IMR-90 (cell line): ENCODE results near the gene UBL3. TPM values are rescaled to one million over a fixed set of nuclear protein-coding genes. Genes with fewer than 3 reads are reported as not detected.

Source experiments
- ATAC-seq: fragments of 200-7000 bp; cut with Tn5 transposase; 2 replicates; pipeline ENCODE4 v1.9.1; 2020; ENCODE audit warnings: low read depth, mild to moderate bottlenecking, moderate library complexity
- BruUV-seq: library from RNA; stranded (reverse); fragments of 400-500 nt; replicated peaks from 2 replicates; lab custom pipeline; 2021; lab: Mats Ljungman, UMichigan
- CTCF ChIA-PET: fragments of 300-600 bp; formaldehyde crosslinking; extraction: SDS; loops from one replicate; lab custom pipeline; 2021; ENCODE audit warnings: antibody characterized with exemption; lab: Yijun Ruan, JAX
- POLR2A ChIA-PET: fragments of 300-600 bp; sonication (Branson Sonifier 250); formaldehyde crosslinking; loops from one replicate; lab custom pipeline; 2022; ENCODE audit warnings: antibody characterized with exemption; ENCODE audit not compliant: unreplicated experiment; lab: Charles Lee
- DNase-seq: peaks from one replicate; pipeline ENCODE4 v3.0.0; 2013
- H2AFZ ChIP-seq: replicated peaks from 2 replicates; pipeline ENCODE3; 2013; ENCODE audit warnings: low read length, mild to moderate bottlenecking; ENCODE audit not compliant: poor library complexity
- H2AK5ac ChIP-seq: 2 replicates; pipeline ENCODE4 v1.6.1; 2013; ENCODE audit warnings: low read depth, low read length, inconsistent platforms
- H2AK9ac ChIP-seq: replicated peaks from 2 replicates; pipeline ENCODE3; 2013; ENCODE audit warnings: mild to moderate bottlenecking, low read depth, low read length, moderate library complexity; ENCODE audit not compliant: poor library complexity
- H2BK120ac ChIP-seq: 2 replicates; pipeline ENCODE4 v1.6.1; 2013; ENCODE audit warnings: low read depth, low read length, inconsistent platforms
- H2BK15ac ChIP-seq: 3 replicates; pipeline ENCODE4 v1.6.1; 2013; ENCODE audit warnings: low read depth, low read length, inconsistent platforms
- H2BK20ac ChIP-seq: 2 replicates; pipeline ENCODE4 v1.6.1; 2013; ENCODE audit warnings: low read depth, mild to moderate bottlenecking, inconsistent platforms, low read length, moderate library complexity
- H2BK5ac ChIP-seq: 2 replicates; pipeline ENCODE4 v1.6.1; 2013; ENCODE audit warnings: mild to moderate bottlenecking, low read depth, low read length, inconsistent platforms; ENCODE audit not compliant: poor library complexity, severe bottlenecking
- H3K14ac ChIP-seq: replicated peaks from 2 replicates; pipeline ENCODE4 v1.6.1; 2013; ENCODE audit warnings: low read depth, low read length, inconsistent platforms
- H3K18ac ChIP-seq: 2 replicates; pipeline ENCODE4 v1.6.1; 2013; ENCODE audit warnings: low read depth, low read length, control low read depth
- H3K23ac ChIP-seq: 2 replicates; pipeline ENCODE4 v1.6.1; 2013; ENCODE audit warnings: low read depth, low read length, inconsistent platforms
- H3K27ac ChIP-seq: 2 replicates; pipeline ENCODE4 v1.5.1; 2013; ENCODE audit warnings: mild to moderate bottlenecking, control low read depth, low read length; ENCODE audit not compliant: insufficient read depth
- H3K27me3 ChIP-seq: 2 replicates; pipeline ENCODE4 v1.6.1; 2013; ENCODE audit warnings: low read length; ENCODE audit not compliant: control insufficient read depth, insufficient read depth
- H3K36me3 ChIP-seq: 2 replicates; pipeline ENCODE4 v1.6.1; 2013; ENCODE audit warnings: low read length, mixed read lengths; ENCODE audit not compliant: control insufficient read depth, insufficient read depth
- H3K4ac ChIP-seq: 2 replicates; pipeline ENCODE4 v1.6.1; 2013; ENCODE audit warnings: low read depth, low read length, inconsistent platforms
- H3K4me1 ChIP-seq: 2 replicates; pipeline ENCODE4 v1.6.1; 2013; ENCODE audit warnings: low read length, mixed read lengths; ENCODE audit not compliant: control insufficient read depth, insufficient read depth
- H3K4me2 ChIP-seq: 2 replicates; pipeline ENCODE4 v1.6.1; 2013; ENCODE audit warnings: low read depth, mild to moderate bottlenecking, control low read depth, low read length, moderate library complexity
- H3K4me3 ChIP-seq: 2 replicates; pipeline ENCODE4 v1.5.1; 2013; ENCODE audit warnings: low read depth, mild to moderate bottlenecking, control low read depth, low read length, moderate library complexity; ENCODE audit not compliant: insufficient read depth
- H3K56ac ChIP-seq: 2 replicates; pipeline ENCODE4 v1.6.1; 2013; ENCODE audit warnings: low read length, inconsistent platforms; ENCODE audit not compliant: insufficient read depth; ENCODE audit errors: extremely low read depth
- H3K79me1 ChIP-seq, 2 experiments: 2 replicates each; pipeline ENCODE4 v1.6.1; 2013; ENCODE audit warnings: low read length in 2 of 2, inconsistent platforms in 1 of 2, low read depth in 1 of 2
- H3K9ac ChIP-seq: 2 replicates; pipeline ENCODE4 v1.6.1; 2013; ENCODE audit warnings: low read depth, low read length, control low read depth
- H3K9me1 ChIP-seq: 2 replicates; pipeline ENCODE4 v1.6.1; 2013; ENCODE audit warnings: low read length, inconsistent platforms; ENCODE audit not compliant: insufficient read depth
- H3K9me3 ChIP-seq: 2 replicates; pipeline ENCODE4 v1.6.1; 2013; ENCODE audit warnings: low read length; ENCODE audit not compliant: control insufficient read depth, insufficient read depth
- H4K20me1 ChIP-seq: 2 replicates; pipeline ENCODE4 v1.6.1; 2013; ENCODE audit warnings: low read length, inconsistent platforms; ENCODE audit not compliant: insufficient read depth
- H4K5ac ChIP-seq: 2 replicates; pipeline ENCODE4 v1.6.1; 2013; ENCODE audit warnings: mild to moderate bottlenecking, low read depth, low read length, control low read depth
- H4K8ac ChIP-seq, 2 experiments: 2 replicates each; pipeline ENCODE4 v1.6.1; 2013; ENCODE audit warnings: low read depth in 2 of 2, low read length in 2 of 2, control low read depth in 1 of 2, inconsistent platforms in 1 of 2
- H4K91ac ChIP-seq: 2 replicates; pipeline ENCODE4 v1.6.1; 2013; ENCODE audit warnings: low read depth, low read length, inconsistent platforms; ENCODE audit not compliant: insufficient read depth
- BHLHE40 ChIP-seq: fragments of 150-350 bp; IDR thresholded peaks from 2 replicates; pipeline ENCODE4 v1.6.1; 2016; ENCODE audit warnings: mild to moderate bottlenecking, low read depth, low read length
- CEBPB ChIP-seq: IDR thresholded peaks from 2 replicates; pipeline ENCODE4 v1.6.1; 2012; ENCODE audit warnings: low read depth, low read length, improper control_type of control experiment
- CHD1 ChIP-seq: IDR thresholded peaks from 2 replicates; pipeline ENCODE4 v1.6.1; 2012; ENCODE audit warnings: low read depth, low read length, improper control_type of control experiment
- ELK1 ChIP-seq: fragments of 150-350 bp; IDR thresholded peaks from 2 replicates; pipeline ENCODE4 v1.6.1; 2016; ENCODE audit warnings: low read depth, mild to moderate bottlenecking, low read length, moderate library complexity, borderline replicate concordance
- FOS ChIP-seq: fragments of 150-350 bp; IDR thresholded peaks from 2 replicates; pipeline ENCODE4 v1.6.1; 2016; ENCODE audit warnings: low read depth, low read length
- MAFK ChIP-seq: IDR thresholded peaks from 2 replicates; pipeline ENCODE4 v1.6.1; 2012; ENCODE audit warnings: low read depth, low read length, improper control_type of control experiment
- MAZ ChIP-seq: IDR thresholded peaks from 2 replicates; pipeline ENCODE4 v1.6.1; 2012; ENCODE audit warnings: low read depth, mild to moderate bottlenecking, low read length, improper control_type of control experiment, moderate library complexity, borderline replicate concordance
- MXI1 ChIP-seq: IDR thresholded peaks from 2 replicates; pipeline ENCODE4 v1.6.1; 2012; ENCODE audit warnings: low read depth, mild to moderate bottlenecking, low read length, moderate library complexity, borderline replicate concordance
- NFE2L2 ChIP-seq: fragments of 150-350 bp; IDR thresholded peaks from 2 replicates; pipeline ENCODE4 v1.6.1; 2016; ENCODE audit warnings: low read depth, mild to moderate bottlenecking, low read length
- POLR2A ChIP-seq: IDR thresholded peaks from 2 replicates; pipeline ENCODE4 v1.6.1; 2012; ENCODE audit warnings: mild to moderate bottlenecking, low read depth, low read length
- RAD21 ChIP-seq: IDR thresholded peaks from 2 replicates; pipeline ENCODE4 v1.6.1; 2012; ENCODE audit warnings: low read length, improper control_type of control experiment
- RCOR1 ChIP-seq: IDR thresholded peaks from 2 replicates; pipeline ENCODE4 v1.6.1; 2012; ENCODE audit warnings: mild to moderate bottlenecking, low read length, improper control_type of control experiment; ENCODE audit not compliant: insufficient replicate concordance
- RFX5 ChIP-seq: IDR thresholded peaks from 2 replicates; pipeline ENCODE4 v1.8.0; 2012; ENCODE audit warnings: low read depth, mild to moderate bottlenecking, low read length, moderate library complexity
- SMC3 ChIP-seq: fragments of 150-350 bp; IDR thresholded peaks from 2 replicates; pipeline ENCODE4 v1.6.1; 2016; ENCODE audit warnings: low read depth, mild to moderate bottlenecking, antibody characterized with exemption, low read length, moderate library complexity
- WGBS, 2 experiments: methylation state at CpG; one replicate each; pipeline versions ENCODE4 v1.1.5 to v1.1.7; 2013; ENCODE audit warnings: missing lambda C conversion rate in 2 of 2; ENCODE audit not compliant: insufficient read length in 1 of 2; ENCODE audit errors: extremely low coverage in 2 of 2; 5-methylcytosine and 5-hydroxymethylcytosine counted together
- dilution Hi-C: fragments of 300-500 bp; cut with HindIII; formaldehyde crosslinking; loops from one replicate; pipeline ENCODE4 v1.14.3; 2018; ENCODE audit warnings: low sequenced_read_pairs; ENCODE audit not compliant: unreplicated experiment
- in situ Hi-C: fragments of 300-500 bp; cut with MboI; formaldehyde crosslinking; loops from 3 replicates; pipeline ENCODE4 v1.14.3; 2019; ENCODE audit warnings: low sequenced_read_pairs, inconsistent platforms, mixed read lengths
- intact Hi-C: fragments of 100-400 bp; cut with micrococcal nuclease; formaldehyde crosslinking; loops from 2 replicates; pipeline ENCODE4 v1.10.0; 2022
- polyA plus RNA-seq, 3 experiments: library from polyadenylated mRNA; depleted of rRNA; stranded (reverse); fragments of >200 nt; gene quantifications; 2 replicates each; pipeline ENCODE4 v1.2.3, GENCODE V29; 2012; ENCODE audit warnings: low replicate concordance in 1 of 3
- total RNA-seq: library from RNA; depleted of rRNA; stranded (reverse); fragments of >200 nt; gene quantifications from 2 replicates; pipeline ENCODE4 v1.2.3, GENCODE V29; 2012
- TF ChIP-seq, protein P1 (sequence below): conservative IDR thresholded peaks from 2 replicates; pipeline ENCODE4 v1.5.1; 2012; ENCODE audit warnings: mild to moderate bottlenecking, low read depth, low read length, improper control_type of control experiment
- TF ChIP-seq, protein P2 (sequence below): fragments of 150-350 bp; IDR thresholded peaks from 2 replicates; pipeline ENCODE4 v1.6.1; 2017; ENCODE audit warnings: mild to moderate bottlenecking, antibody characterized with exemption, low read length, low read depth

UBL3 gene
- total and polyA plus RNA-seq, 2 of the 4 experiments (the other 2 are of a cell fraction), result 16.0 to 19.9 TPM

GRCh38 chr13:29740961-29741360 lies 109.5 kb downstream of the UBL3 start:
- no peak overlapping the region for H3K23ac ChIP-seq
- H2AK5ac ChIP-seq, result no peak overlapping the region
- no TSS peak for BruUV-seq
- no peak for TF ChIP-seq ELK1
- TF ChIP-seq MXI1, result no peak
- TF ChIP-seq POLR2A, result no peak
- TF ChIP-seq CEBPB, result no peak
- TF ChIP-seq, protein P1, sequence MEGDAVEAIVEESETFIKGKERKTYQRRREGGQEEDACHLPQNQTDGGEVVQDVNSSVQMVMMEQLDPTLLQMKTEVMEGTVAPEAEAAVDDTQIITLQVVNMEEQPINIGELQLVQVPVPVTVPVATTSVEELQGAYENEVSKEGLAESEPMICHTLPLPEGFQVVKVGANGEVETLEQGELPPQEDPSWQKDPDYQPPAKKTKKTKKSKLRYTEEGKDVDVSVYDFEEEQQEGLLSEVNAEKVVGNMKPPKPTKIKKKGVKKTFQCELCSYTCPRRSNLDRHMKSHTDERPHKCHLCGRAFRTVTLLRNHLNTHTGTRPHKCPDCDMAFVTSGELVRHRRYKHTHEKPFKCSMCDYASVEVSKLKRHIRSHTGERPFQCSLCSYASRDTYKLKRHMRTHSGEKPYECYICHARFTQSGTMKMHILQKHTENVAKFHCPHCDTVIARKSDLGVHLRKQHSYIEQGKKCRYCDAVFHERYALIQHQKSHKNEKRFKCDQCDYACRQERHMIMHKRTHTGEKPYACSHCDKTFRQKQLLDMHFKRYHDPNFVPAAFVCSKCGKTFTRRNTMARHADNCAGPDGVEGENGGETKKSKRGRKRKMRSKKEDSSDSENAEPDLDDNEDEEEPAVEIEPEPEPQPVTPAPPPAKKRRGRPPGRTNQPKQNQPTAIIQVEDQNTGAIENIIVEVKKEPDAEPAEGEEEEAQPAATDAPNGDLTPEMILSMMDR, result no peak
- TF ChIP-seq NFE2L2, result no peak
- TF ChIP-seq MAFK, result no peak
- no peak for TF ChIP-seq SMC3
- TF ChIP-seq RAD21, result no peak
- TF ChIP-seq FOS, result no peak
- TF ChIP-seq CHD1, result no peak
- TF ChIP-seq, protein P2, sequence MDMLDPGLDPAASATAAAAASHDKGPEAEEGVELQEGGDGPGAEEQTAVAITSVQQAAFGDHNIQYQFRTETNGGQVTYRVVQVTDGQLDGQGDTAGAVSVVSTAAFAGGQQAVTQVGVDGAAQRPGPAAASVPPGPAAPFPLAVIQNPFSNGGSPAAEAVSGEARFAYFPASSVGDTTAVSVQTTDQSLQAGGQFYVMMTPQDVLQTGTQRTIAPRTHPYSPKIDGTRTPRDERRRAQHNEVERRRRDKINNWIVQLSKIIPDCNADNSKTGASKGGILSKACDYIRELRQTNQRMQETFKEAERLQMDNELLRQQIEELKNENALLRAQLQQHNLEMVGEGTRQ, result no peak
- TF ChIP-seq BHLHE40, result no peak
- TF ChIP-seq MAZ, result no peak
- no peak for TF ChIP-seq RCOR1
- no peak for TF ChIP-seq RFX5
- no peak overlapping the region for H2BK120ac ChIP-seq
- H3K9ac ChIP-seq, result no peak overlapping the region
- peaks cover 9% of the 10 kb centered on the region for H3K27me3 ChIP-seq
- no peak overlapping the region for H2AK9ac ChIP-seq
- H2BK5ac ChIP-seq, result no peak overlapping the region
- H2AFZ ChIP-seq, result no peak overlapping the region
- H3K9me3 ChIP-seq, result no peaks in the 10 kb centered on the region
- no peaks in the 10 kb centered on the region for H3K36me3 ChIP-seq
- ChIA-PET POLR2A (no interaction called here), CTCF (interaction anchor here (0.7 kb wide), 1 partner anchor 370 kb away, joined by 3 read pairs; no protein-coding TSS in a partner anchor)
- H3K27ac ChIP-seq, result no peak overlapping the region
- H4K8ac ChIP-seq, result no peak overlapping the region
- H3K4me2 ChIP-seq, result no peak overlapping the region
- no peak overlapping the region for H3K14ac ChIP-seq
- H3K79me1 ChIP-seq, result no peaks in the 10 kb centered on the region
- WGBS, 2 experiments, result no CpG with 5 or more reads among the region's 3 CpGs
- ATAC-seq (no peak), DNase-seq (no peak)
- no peaks in the 10 kb centered on the region for H4K20me1 ChIP-seq
- intact Hi-C loops, result no loop called here
- dilution Hi-C loops, result no loop called here
- H3K56ac ChIP-seq, result no peak overlapping the region
- H3K4me3 ChIP-seq, result no peak overlapping the region
- H3K18ac ChIP-seq, result no peak overlapping the region
- H4K5ac ChIP-seq, result no peak overlapping the region
- H2BK15ac ChIP-seq, result no peak overlapping the region
- H4K91ac ChIP-seq, result no peak overlapping the region
- peaks cover 4% of the 10 kb centered on the region; the same call in 1 of the 2 replicates for H3K4me1 ChIP-seq
- no peak overlapping the region for H2BK20ac ChIP-seq
- H3K9me1 ChIP-seq, result 0 out of 2 replicates have a peak, but pooled peaks cover 3% of the 10 kb centered on the region
- in situ Hi-C loops, result no loop called here
- no peak overlapping the region for H3K4ac ChIP-seq
